Mesenchymal stem cell (in vitro differentiated cells and primary cell): ENCODE data around the gene DUOXA2.
"Not testable (repeated sequence)": the region's sequence is repeated elsewhere in the genome, so short reads cannot be mapped to it uniquely, and the experiment has no call there.

Source experiments
- DNase-seq: peaks from one replicate; pipeline ENCODE4 v3.0.0-alpha.2; 2013
- H2AFZ ChIP-seq: one replicate; pipeline ENCODE4 v1.6.1; 2013; ENCODE audit warnings: low read depth, mild to moderate bottlenecking, control low read depth, inconsistent platforms, low read length, moderate library complexity
- H2AK5ac ChIP-seq: 2 replicates; pipeline ENCODE4 v1.6.1; 2013; ENCODE audit warnings: low read length, moderate library complexity, mild to moderate bottlenecking, inconsistent platforms; ENCODE audit not compliant: severe bottlenecking
- H2BK120ac ChIP-seq: one replicate; pipeline ENCODE4 v1.6.1; 2013; ENCODE audit warnings: low read depth, mild to moderate bottlenecking, inconsistent platforms, low read length, moderate library complexity
- H2BK12ac ChIP-seq, 2 experiments: one replicate each; pipeline ENCODE4 v1.6.1; 2013; ENCODE audit warnings: inconsistent platforms in 2 of 2, low read length in 2 of 2, mild to moderate bottlenecking in 2 of 2, moderate library complexity in 2 of 2, control low read depth in 1 of 2
- H2BK15ac ChIP-seq: one replicate; pipeline ENCODE4 v1.6.1; 2013; ENCODE audit warnings: mild to moderate bottlenecking, low read depth, inconsistent platforms; ENCODE audit not compliant: poor library complexity, severe bottlenecking
- H2BK5ac ChIP-seq: 2 replicates; pipeline ENCODE4 v1.6.1; 2013; ENCODE audit warnings: low read depth, mild to moderate bottlenecking, low read length, control low read depth, inconsistent platforms; ENCODE audit not compliant: poor library complexity, severe bottlenecking
- H3K14ac ChIP-seq, 2 experiments: one replicate each; pipeline ENCODE4 v1.6.1; 2013; ENCODE audit warnings: inconsistent platforms in 2 of 2, low read length in 2 of 2, control low read depth in 1 of 2, mild to moderate bottlenecking in 1 of 2, moderate library complexity in 1 of 2
- H3K18ac ChIP-seq, 2 experiments: one replicate each; pipeline ENCODE4 v1.6.1; 2013; ENCODE audit warnings: inconsistent platforms in 2 of 2, low read length in 2 of 2, control low read depth in 1 of 2, low read depth in 1 of 2, mild to moderate bottlenecking in 1 of 2
- H3K23ac ChIP-seq, 2 experiments: one replicate each; pipeline ENCODE4 v1.6.1; 2013; ENCODE audit warnings: inconsistent platforms in 2 of 2, low read length in 2 of 2, mild to moderate bottlenecking in 2 of 2, moderate library complexity in 2 of 2, control low read depth in 1 of 2
- H3K27ac ChIP-seq: 2 replicates; pipeline ENCODE4 v1.5.1; 2013; ENCODE audit warnings: mild to moderate bottlenecking, moderate library complexity, low read length, control low read depth, inconsistent platforms; ENCODE audit not compliant: poor library complexity, severe bottlenecking
- H3K27me3 ChIP-seq, 2 experiments: 2 replicates each; pipeline versions ENCODE4 v1.6.1 to v1.7.0; 2013; ENCODE audit warnings: low read length in 2 of 2, mild to moderate bottlenecking in 2 of 2, moderate library complexity in 2 of 2, control low read depth in 1 of 2, inconsistent platforms in 1 of 2; ENCODE audit not compliant: control insufficient read depth in 1 of 2, insufficient read depth in 1 of 2
- H3K36me3 ChIP-seq, 2 experiments: 2 replicates each; pipeline versions ENCODE4 v1.6.1 to v1.7.0; 2013; ENCODE audit warnings: low read length in 2 of 2, control low read depth in 1 of 2, inconsistent platforms in 1 of 2, low read depth in 1 of 2, mild to moderate bottlenecking in 1 of 2; ENCODE audit not compliant: insufficient read depth in 2 of 2, control insufficient read depth in 1 of 2
- H3K4ac ChIP-seq, 2 experiments: one replicate each; pipeline ENCODE4 v1.6.1; 2013; ENCODE audit warnings: inconsistent platforms in 2 of 2, low read length in 2 of 2, mild to moderate bottlenecking in 2 of 2, moderate library complexity in 2 of 2, control low read depth in 1 of 2, low read depth in 1 of 2
- H3K4me1 ChIP-seq: 2 replicates; pipeline ENCODE4 v1.6.1; 2013; ENCODE audit warnings: low read depth, low read length, control low read depth; ENCODE audit not compliant: control insufficient read depth, insufficient read depth
- H3K4me2 ChIP-seq: 2 replicates; pipeline ENCODE4 v1.6.1; 2013; ENCODE audit warnings: low read length, mild to moderate bottlenecking, inconsistent platforms; ENCODE audit not compliant: poor library complexity, severe bottlenecking
- H3K4me3 ChIP-seq, 2 experiments: 2 replicates each; pipeline versions ENCODE4 v1.5.1 to v1.7.0; 2013; ENCODE audit warnings: low read length in 2 of 2, mild to moderate bottlenecking in 2 of 2, control low read depth in 1 of 2, low read depth in 1 of 2; ENCODE audit not compliant: insufficient read depth in 1 of 2
- H3K79me1 ChIP-seq: replicated peaks from 2 replicates; pipeline ENCODE4 v1.6.1; 2013; ENCODE audit warnings: mild to moderate bottlenecking, control low read depth, low read length, inconsistent platforms; ENCODE audit not compliant: poor library complexity, severe bottlenecking
- H3K9ac ChIP-seq: 2 replicates; pipeline ENCODE4 v1.7.0; 2013; ENCODE audit warnings: mild to moderate bottlenecking, low read length, moderate library complexity
- H3K9me3 ChIP-seq: 2 replicates; pipeline ENCODE4 v1.7.0; 2013; ENCODE audit warnings: mild to moderate bottlenecking, low read length; ENCODE audit not compliant: control insufficient read depth
- H4K8ac ChIP-seq: one replicate; pipeline ENCODE4 v1.6.1; 2013; ENCODE audit warnings: inconsistent platforms, mild to moderate bottlenecking, low read length, moderate library complexity
- H4K91ac ChIP-seq: one replicate; pipeline ENCODE4 v1.6.1; 2013; ENCODE audit warnings: mild to moderate bottlenecking, low read length, inconsistent platforms
- WGBS: methylation state at CpG from one replicate; pipeline ENCODE4 v1.1.7; 2013; ENCODE audit warnings: mixed read lengths; 5-methylcytosine and 5-hydroxymethylcytosine counted together

DUOXA2 gene

DNA sequence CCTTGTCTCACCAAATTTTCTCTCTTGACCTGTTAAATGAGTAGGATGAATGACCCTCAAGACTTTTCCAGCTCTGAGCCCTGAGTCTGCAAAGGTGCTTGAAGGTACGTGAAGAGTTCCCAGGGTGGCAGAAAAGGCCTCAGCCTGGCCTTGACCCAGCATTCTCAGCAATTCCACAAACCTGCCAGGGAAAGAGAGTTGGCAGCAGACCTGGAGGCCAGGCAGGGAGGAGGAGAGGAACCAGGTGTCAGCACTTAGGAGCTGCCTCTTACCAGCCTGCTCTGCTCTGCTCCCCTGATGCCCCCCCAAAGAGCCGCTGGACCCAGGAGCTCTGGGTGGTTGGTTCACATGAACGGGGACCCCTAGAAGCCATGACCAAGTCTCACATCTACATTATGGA, 33.5 kb upstream of the DUOXA2 start:
- not testable (repeated sequence) for H3K18ac ChIP-seq, H4K8ac ChIP-seq, H3K79me1 ChIP-seq, H3K4ac ChIP-seq, H3K9me3 ChIP-seq, H2AK5ac ChIP-seq, H3K9ac ChIP-seq, H2BK15ac ChIP-seq, H3K27me3 ChIP-seq, H4K91ac ChIP-seq, H3K36me3 ChIP-seq, H2AFZ ChIP-seq, H3K27ac ChIP-seq, H3K4me3 ChIP-seq, H3K23ac ChIP-seq, H3K14ac ChIP-seq, H3K4me1 ChIP-seq, DNase-seq, H2BK12ac ChIP-seq, H3K4me2 ChIP-seq, H2BK5ac ChIP-seq, H2BK120ac ChIP-seq
- 96% methylated on average over 2 of the region's 3 CpGs for WGBS

DNA sequence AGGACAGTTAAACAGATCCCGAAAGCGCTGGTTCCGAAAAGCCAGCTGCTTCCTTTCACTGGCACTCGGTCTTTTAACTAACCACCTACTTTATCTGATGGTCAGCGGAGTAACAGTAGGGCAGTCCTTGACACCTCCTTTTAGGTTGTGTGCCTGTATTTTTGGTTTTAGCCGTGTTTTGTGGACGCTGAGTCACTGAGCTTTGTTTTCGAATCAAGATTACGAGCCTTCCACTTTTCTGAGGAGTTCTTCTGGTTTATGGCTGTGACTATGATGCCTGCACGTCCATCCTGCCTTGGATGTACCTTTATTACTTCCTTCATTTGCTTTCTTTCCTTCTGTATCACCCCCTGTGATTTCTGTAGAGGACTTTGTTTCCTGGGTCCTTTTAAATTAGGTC, 31.7 kb upstream of the DUOXA2 start:
- not testable (repeated sequence) for H2AFZ ChIP-seq, H2BK5ac ChIP-seq, H3K27ac ChIP-seq, H4K8ac ChIP-seq, H2BK12ac ChIP-seq, H4K91ac ChIP-seq, H2AK5ac ChIP-seq, H3K4me1 ChIP-seq, H3K4me3 ChIP-seq, H3K18ac ChIP-seq, H3K36me3 ChIP-seq, H3K4me2 ChIP-seq, H3K9ac ChIP-seq, H2BK120ac ChIP-seq, H3K9me3 ChIP-seq, DNase-seq, H3K23ac ChIP-seq, H3K4ac ChIP-seq, H2BK15ac ChIP-seq, H3K14ac ChIP-seq, H3K79me1 ChIP-seq
- H3K27me3 ChIP-seq: peaks cover 14% of the 10 kb centered on the region in 2 experiments
- no CpG with 5 or more reads among the region's 10 CpGs for WGBS

DNA sequence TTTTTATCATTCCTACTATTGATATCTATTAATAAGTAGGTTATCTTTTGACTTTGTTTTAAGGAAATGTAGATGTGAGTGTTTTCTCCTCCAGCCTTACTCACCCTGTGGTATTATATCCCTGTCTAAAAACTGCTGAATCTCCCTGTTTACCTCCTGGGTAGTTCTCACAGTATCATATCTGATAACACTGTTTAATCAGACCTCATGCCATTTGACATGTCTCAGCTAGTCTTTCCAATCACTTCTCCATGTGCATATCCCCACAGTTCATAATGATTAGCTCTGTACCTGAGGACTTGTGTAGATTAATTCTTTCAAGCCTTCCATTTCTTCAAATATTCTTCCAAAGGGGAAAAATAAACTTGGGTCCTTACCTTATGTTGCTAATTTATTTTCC, 30.9 kb upstream of the DUOXA2 start:
- no peak overlapping the region for H2AFZ ChIP-seq
- no peak overlapping the region for H4K91ac ChIP-seq
- H2BK5ac ChIP-seq: no peak overlapping the region
- H3K27me3 ChIP-seq: peaks cover 15 to 21% of the 10 kb centered on the region in 2 experiments
- H3K79me1 ChIP-seq: no peaks in the 10 kb centered on the region
- H4K8ac ChIP-seq: no peak overlapping the region
- no peak overlapping the region for H2AK5ac ChIP-seq
- H2BK12ac ChIP-seq: no peak overlapping the region
- H3K9ac ChIP-seq: no peak overlapping the region
- H3K14ac ChIP-seq: no peak overlapping the region
- no peak overlapping the region for H2BK15ac ChIP-seq
- no peaks in the 10 kb centered on the region for H3K4me1 ChIP-seq
- H3K9me3 ChIP-seq: no peaks in the 10 kb centered on the region
- no peak for DNase-seq
- no peak overlapping the region for H3K4me3 ChIP-seq
- no peaks in the 10 kb centered on the region for H3K36me3 ChIP-seq
- H3K23ac ChIP-seq: no peak overlapping the region
- H3K18ac ChIP-seq: no peak overlapping the region
- H3K4me2 ChIP-seq: no peak overlapping the region
- no peak overlapping the region for H3K27ac ChIP-seq
- H3K4ac ChIP-seq: no peak overlapping the region
- no peak overlapping the region for H2BK120ac ChIP-seq

DNA sequence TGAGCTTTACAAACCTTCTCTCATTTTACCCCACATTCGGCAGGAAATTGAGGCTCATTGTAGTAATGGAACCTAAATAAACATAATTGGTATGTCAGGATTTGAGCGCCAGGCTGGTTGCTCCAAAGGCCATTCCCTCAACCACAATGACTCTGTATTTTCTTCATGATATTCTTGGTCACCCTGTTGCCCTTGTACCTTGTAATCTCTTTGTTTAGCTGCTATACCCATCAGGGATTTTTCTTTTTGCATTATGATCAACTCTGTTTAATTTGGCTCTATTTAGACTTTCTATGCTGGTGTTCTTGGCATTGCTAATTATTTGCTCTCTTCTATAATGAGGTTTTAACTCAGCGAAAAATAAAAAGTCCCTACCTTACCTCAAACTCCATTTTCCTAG, 30.0 kb upstream of the DUOXA2 start:
- Histone ChIP-seq H3K9ac (no peak overlapping the region), H3K4ac (no peak overlapping the region), H3K18ac (no peak overlapping the region), H3K4me3 (no peak overlapping the region), H4K91ac (no peak overlapping the region), H3K27me3 (peaks cover 21% of the 10 kb centered on the region in 2 experiments), H2AFZ (no peak overlapping the region), H4K8ac (no peak overlapping the region), H3K9me3 (no peaks in the 10 kb centered on the region), H3K14ac (no peak overlapping the region), H2BK12ac (no peak overlapping the region), H3K4me2 (no peak overlapping the region), H3K23ac (no peak overlapping the region), H3K27ac (no peak overlapping the region), H2AK5ac (no peak overlapping the region), H2BK15ac (no peak overlapping the region), H3K36me3 (no peaks in the 10 kb centered on the region), H3K4me1 (no peaks in the 10 kb centered on the region), H3K79me1 (no peaks in the 10 kb centered on the region), H2BK5ac (no peak overlapping the region), H2BK120ac (no peak overlapping the region)
- no peak for DNase-seq
- 97% methylated on average over 2 of the region's 3 CpGs for WGBS
